HEK293 (cell line): ENCODE data around the gene PLCL2.

Experiments
- CTCF ChIA-PET: fragments of 350-600 bp; formaldehyde crosslinking; extraction: SDS; loops from one replicate; lab custom pipeline; 2021; ENCODE audit warnings: antibody characterized with exemption; lab: Yijun Ruan, JAX
- POLR2A ChIA-PET: fragments of 300-600 bp; formaldehyde crosslinking; extraction: SDS; loops from one replicate; lab custom pipeline; 2020; ENCODE audit warnings: antibody characterized with exemption, inconsistent platforms; lab: Yijun Ruan, JAX
- H3K27ac ChIP-seq: fragments of 200-500 bp; sonication (Bioruptor generic); 2 replicates; pipeline ENCODE4 v1.5.1; 2014; ENCODE audit warnings: low read depth, low read length, control low read depth, inconsistent platforms; ENCODE audit errors: extremely low read depth
- H3K36me3 ChIP-seq, 2 experiments: fragments of 200-500 bp in 1 of 2; sonication (Bioruptor generic) in 1 of 2; 1 replicate in 1 of 2; 2 replicates in 1 of 2; pipeline ENCODE4 v1.5.1; 2014 to 2017; ENCODE audit warnings: inconsistent platforms in 2 of 2, low read length in 2 of 2; ENCODE audit not compliant: control insufficient read depth in 2 of 2, insufficient read depth in 1 of 2
- H3K4me1 ChIP-seq: fragments of 200-500 bp; sonication (Bioruptor generic); 2 replicates; pipeline ENCODE4 v1.5.1; 2014; ENCODE audit warnings: mild to moderate bottlenecking, low read length, inconsistent platforms; ENCODE audit not compliant: control insufficient read depth, insufficient read depth
- H3K4me3 ChIP-seq: 2 replicates; pipeline ENCODE4 v1.5.1; 2011; ENCODE audit warnings: low read depth, mild to moderate bottlenecking, control low read depth, low read length, moderate library complexity
- H3K9me3 ChIP-seq: fragments of 200-500 bp; sonication (Bioruptor generic); 2 replicates; pipeline ENCODE4 v1.5.1; 2014; ENCODE audit warnings: low read depth, low read length, inconsistent platforms; ENCODE audit not compliant: control insufficient read depth, insufficient read depth
- TSHZ1 ChIP-seq: fragments of 450-650 bp; formaldehyde crosslinking; IDR thresholded peaks from 2 replicates; pipeline ENCODE4 v1.5.1; 2016; ENCODE audit warnings: missing biosample characterization, missing genetic modification characterization, borderline replicate concordance
- ZNF10 ChIP-seq: fragments of 450-650 bp; formaldehyde crosslinking; IDR thresholded peaks from 2 replicates; pipeline ENCODE4 v1.5.1; 2017; ENCODE audit warnings: missing biosample characterization, missing genetic modification characterization
- ZNF248 ChIP-seq: fragments of 450-650 bp; formaldehyde crosslinking; IDR thresholded peaks from 2 replicates; pipeline ENCODE4 v1.5.1; 2017; ENCODE audit warnings: missing biosample characterization, missing genetic modification characterization
- ZNF280D ChIP-seq: fragments of 450-650 bp; formaldehyde crosslinking; IDR thresholded peaks from 2 replicates; pipeline ENCODE4 v1.5.1; 2016; ENCODE audit warnings: missing biosample characterization, missing genetic modification characterization
- ZNF37A ChIP-seq: fragments of 450-650 bp; IDR thresholded peaks from 2 replicates; pipeline ENCODE4 v1.5.1; 2018; ENCODE audit warnings: missing biosample characterization, missing genetic modification characterization
- ZNF433 ChIP-seq: fragments of 450-650 bp; formaldehyde crosslinking; IDR thresholded peaks from 2 replicates; pipeline ENCODE4 v1.5.1; 2016; ENCODE audit warnings: missing biosample characterization, missing genetic modification characterization, low read depth
- ZNF530 ChIP-seq: fragments of 450-650 bp; formaldehyde crosslinking; IDR thresholded peaks from 2 replicates; pipeline ENCODE4 v1.5.1; 2016; ENCODE audit warnings: low read depth, missing biosample characterization, missing genetic modification characterization
- TF ChIP-seq, protein P1 (sequence below): fragments of 450-650 bp; formaldehyde crosslinking; IDR thresholded peaks from 2 replicates; pipeline ENCODE4 v1.5.1; 2016; ENCODE audit warnings: missing biosample characterization, missing genetic modification characterization
- TF ChIP-seq, protein P2 (sequence below): fragments of 450-650 bp; formaldehyde crosslinking; IDR thresholded peaks from 2 replicates; pipeline ENCODE4 v1.5.1; 2017; ENCODE audit warnings: missing biosample characterization, missing genetic modification characterization

PLCL2 gene

DNA sequence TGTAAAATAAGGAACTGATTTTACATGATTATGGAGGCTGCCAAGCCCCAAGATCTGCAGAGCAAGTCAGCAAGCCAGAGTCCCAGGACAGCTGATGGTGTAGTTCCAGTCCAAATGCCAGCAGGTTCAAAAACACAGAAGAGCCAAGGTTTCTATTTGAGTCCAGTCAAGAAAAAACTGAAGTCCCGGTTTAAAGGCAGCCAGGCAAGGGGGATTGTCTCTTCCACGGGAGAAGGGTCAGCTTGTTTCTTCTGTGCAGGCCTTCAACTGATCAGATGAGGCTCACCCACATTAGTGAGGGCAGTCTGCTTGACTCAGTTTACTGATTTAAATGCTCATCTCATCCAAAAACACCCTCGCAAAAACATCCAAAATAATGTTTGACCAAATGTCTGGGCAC, 246.2 kb downstream of the PLCL2 start:
- CTCF ChIA-PET = no interaction called here
- Histone ChIP-seq H3K4me1 (no peaks in the 10 kb centered on the region), H3K9me3 (no peaks in the 10 kb centered on the region), H3K4me3 (no peak overlapping the region), H3K27ac (no peak overlapping the region), H3K36me3 (no peaks in the 10 kb centered on the region)
- POLR2A ChIA-PET = no interaction called here
- TF ChIP-seq ZNF248 (tag by site-specific recombination) = no peak
- TF ChIP-seq, protein P1, sequence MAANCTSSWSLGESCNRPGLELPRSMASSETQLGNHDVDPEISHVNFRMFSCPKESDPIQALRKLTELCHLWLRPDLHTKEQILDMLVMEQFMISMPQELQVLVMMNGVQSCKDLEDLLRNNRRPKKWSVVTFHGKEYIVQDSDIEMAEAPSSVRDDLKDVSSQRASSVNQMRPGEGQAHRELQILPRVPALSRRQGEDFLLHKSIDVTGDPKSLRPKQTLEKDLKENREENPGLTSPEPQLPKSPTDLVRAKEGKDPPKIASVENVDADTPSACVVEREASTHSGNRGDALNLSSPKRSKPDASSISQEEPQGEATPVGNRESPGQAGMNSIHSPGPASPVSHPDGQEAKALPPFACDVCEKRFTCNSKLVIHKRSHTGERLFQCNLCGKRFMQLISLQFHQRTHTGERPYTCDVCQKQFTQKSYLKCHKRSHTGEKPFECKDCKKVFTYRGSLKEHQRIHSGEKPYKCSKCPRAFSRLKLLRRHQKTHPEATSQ = no peak
- TF ChIP-seq ZNF10 (tag by site-specific recombination) = peak; percentile 79
- no peak for TF ChIP-seq TSHZ1

DNA sequence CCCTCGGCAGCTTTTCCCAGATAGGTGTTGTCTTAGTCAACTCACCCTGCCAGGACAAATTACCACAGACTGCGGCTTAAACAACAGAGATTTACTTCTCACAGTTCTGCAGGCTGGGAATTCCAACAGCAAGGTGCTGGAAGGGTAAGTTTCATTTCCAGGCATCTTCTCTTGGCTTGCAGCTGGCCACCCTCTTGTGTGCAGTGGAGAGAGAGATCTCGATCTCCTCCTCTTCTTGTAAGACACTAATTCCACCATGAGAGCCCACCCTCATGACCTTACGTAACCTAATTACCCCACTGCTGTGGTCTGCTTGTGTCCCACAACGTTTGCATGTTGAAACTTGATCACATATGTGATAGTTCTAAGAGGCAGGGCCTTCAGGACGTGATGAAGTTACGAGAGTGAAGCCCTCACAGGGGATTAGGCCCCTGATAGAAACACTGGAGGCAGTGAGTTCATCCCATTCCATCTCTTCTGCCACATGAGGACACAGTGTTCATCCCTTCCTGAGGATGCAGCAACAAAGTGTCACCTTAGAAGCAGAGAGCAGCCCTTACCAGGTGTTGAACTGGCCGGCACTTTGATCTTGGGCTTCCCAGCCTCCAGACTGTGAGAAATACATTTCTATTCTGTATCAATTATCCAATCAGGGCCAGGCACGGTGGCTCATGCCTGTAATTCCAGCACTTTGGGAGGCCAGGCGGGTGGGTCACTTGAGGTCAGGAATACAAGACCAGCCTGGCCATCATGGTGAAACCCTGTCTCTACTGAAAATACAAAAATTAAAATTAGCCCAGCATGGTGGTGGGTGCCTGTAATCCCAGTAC, 247.7 kb downstream of the PLCL2 start:
- TF ChIP-seq ZNF280D (no peak), ZNF433 (tag by site-specific recombination) (no peak)
- CTCF ChIA-PET = no interaction called here
- Histone ChIP-seq H3K4me1 (no peaks in the 10 kb centered on the region), H3K4me3 (no peak overlapping the region), H3K9me3 (no peaks in the 10 kb centered on the region), H3K36me3 (no peaks in the 10 kb centered on the region), H3K27ac (no peak overlapping the region)
- POLR2A ChIA-PET = no interaction called here

GRCh38 chr3:17133632-17134545, 249.1 kb downstream of the PLCL2 start:
- Histone ChIP-seq H3K27ac (no peak overlapping the region), H3K36me3 (no peaks in the 10 kb centered on the region), H3K9me3 (no peaks in the 10 kb centered on the region), H3K4me3 (no peak overlapping the region), H3K4me1 (no peaks in the 10 kb centered on the region)
- TF ChIP-seq ZNF530 (tag by site-specific recombination) (no peak), ZNF37A (0 out of 2 replicates have a peak, but pooled peaks have one; percentile 23)
- TF ChIP-seq, protein P2, sequence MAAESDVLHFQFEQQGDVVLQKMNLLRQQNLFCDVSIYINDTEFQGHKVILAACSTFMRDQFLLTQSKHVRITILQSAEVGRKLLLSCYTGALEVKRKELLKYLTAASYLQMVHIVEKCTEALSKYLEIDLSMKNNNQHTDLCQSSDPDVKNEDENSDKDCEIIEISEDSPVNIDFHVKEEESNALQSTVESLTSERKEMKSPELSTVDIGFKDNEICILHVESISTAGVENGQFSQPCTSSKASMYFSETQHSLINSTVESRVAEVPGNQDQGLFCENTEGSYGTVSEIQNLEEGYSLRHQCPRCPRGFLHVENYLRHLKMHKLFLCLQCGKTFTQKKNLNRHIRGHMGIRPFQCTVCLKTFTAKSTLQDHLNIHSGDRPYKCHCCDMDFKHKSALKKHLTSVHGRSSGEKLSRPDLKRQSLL (tag by site-specific recombination) = no peak
- POLR2A ChIA-PET = no interaction called here
- CTCF ChIA-PET = no interaction called here
